Breast epithelium (tissue), 4 donors: ENCODE results near the gene SPIN1. TPM values are rescaled to one million over a fixed set of nuclear protein-coding genes. Genes with fewer than 3 reads are reported as not detected.

Experiments used
- DNase-seq, 2 donors: peaks; one replicate each; pipeline ENCODE4 v3.0.0-alpha.2; 2019; ENCODE audit warnings: low spot score in 2 of 2
- H3K27ac ChIP-seq, 2 donors: fragments of 200-600 bp; sonication (generic) in 1 of 2; one replicate each; pipeline ENCODE4 v1.5.1; 2016 to 2019; ENCODE audit warnings: mild to moderate bottlenecking in 1 of 2
- H3K27me3 ChIP-seq, 2 donors: fragments of 200-600 bp; sonication (generic) in 1 of 2; one replicate each; pipeline versions ENCODE4 v1.5.1 to v1.6.0; 2017 to 2019; ENCODE audit warnings: control low read depth in 1 of 2, mild to moderate bottlenecking in 1 of 2
- H3K36me3 ChIP-seq: fragments of 200-600 bp; one replicate; pipeline ENCODE4 v1.5.1; 2019
- H3K4me1 ChIP-seq, 2 donors: fragments of 200-600 bp; sonication (generic); one replicate each; pipeline ENCODE4 v1.5.1; 2016 to 2019; ENCODE audit warnings: control low read depth in 1 of 2
- H3K4me3 ChIP-seq, 3 donors: fragments of 200-600 bp; sonication (generic); 1 replicate in 2 of 3; 2 replicates in 1 of 3; pipeline ENCODE4 v1.5.1; 2016 to 2019; ENCODE audit warnings: mild to moderate bottlenecking in 3 of 3, moderate library complexity in 2 of 3
- H3K9me3 ChIP-seq, 2 donors: fragments of 200-600 bp; sonication (generic) in 1 of 2; one replicate each; pipeline ENCODE4 v1.5.1; 2016 to 2019; ENCODE audit warnings: control low read depth in 1 of 2
- CTCF ChIP-seq, 3 donors: fragments of 450-650 bp; IDR thresholded peaks; one replicate each; pipeline ENCODE4 v1.5.1; 2016 to 2017; ENCODE audit warnings: antibody characterized with exemption in 3 of 3, mild to moderate bottlenecking in 3 of 3, moderate library complexity in 3 of 3
- POLR2A ChIP-seq: fragments of 450-650 bp; IDR thresholded peaks from one replicate; pipeline ENCODE4 v1.6.1; 2016; ENCODE audit warnings: antibody characterized with exemption, mild to moderate bottlenecking, moderate library complexity
- POLR2AphosphoS5 ChIP-seq, 3 donors: sonication (generic); formaldehyde crosslinking; IDR thresholded peaks; one replicate each; pipeline ENCODE4 v1.6.1; 2017; ENCODE audit warnings: antibody characterized with exemption in 3 of 3
- intact Hi-C: fragments of 100-400 bp; cut with DNase I; formaldehyde crosslinking; loops from one replicate; pipeline ENCODE4 v1.15.1; 2023; ENCODE audit warnings: low total_unique reads
- total RNA-seq, 3 donors: library from RNA; depleted of rRNA; stranded (reverse); fragments of >200 nt; gene quantifications; one replicate each; pipeline ENCODE4 v1.1.0, GENCODE V29; 2016

Gene SPIN1
- total RNA-seq, 3 donors from 2014 or later: 71.8 to 125 (median 103) TPM

GRCh38 chr9:88406051-88406450, 17.8 kb downstream of the SPIN1 start:
- H3K4me3 ChIP-seq: no peak overlapping the region
- H3K27ac ChIP-seq: no peak overlapping the region
- no peaks in the 10 kb centered on the region for H3K4me1 ChIP-seq
- H3K36me3 ChIP-seq: no peaks in the 10 kb centered on the region
- H3K9me3 ChIP-seq: no peaks in the 10 kb centered on the region
- H3K27me3 ChIP-seq: no peaks in the 10 kb centered on the region
- TF ChIP-seq CTCF (IDR thresholded peaks at IDR 0.05) (no peak), POLR2A (no peak), POLR2AphosphoS5 (IDR thresholded peaks at IDR 0.05) (no peak)
- no peak for DNase-seq
- intact Hi-C loops: no loop called here

GRCh38 chr9:88411471-88411870, 23.2 kb downstream of the SPIN1 start:
- H3K9me3 ChIP-seq: peaks cover 9 to 16% of the 10 kb centered on the region in 2 donors
- H3K4me1 ChIP-seq: no peaks in the 10 kb centered on the region
- TF ChIP-seq POLR2A (no peak), POLR2AphosphoS5 (IDR thresholded peaks at IDR 0.05) (no peak), CTCF (IDR thresholded peaks at IDR 0.05) (no peak)
- intact Hi-C loops: no loop called here
- DNase-seq: no peak
- no peaks in the 10 kb centered on the region for H3K27me3 ChIP-seq
- no peak overlapping the region for H3K4me3 ChIP-seq
- H3K36me3 ChIP-seq: no peaks in the 10 kb centered on the region
- no peak overlapping the region for H3K27ac ChIP-seq

- no peak for TF ChIP-seq POLR2A
- no peak for TF ChIP-seq CTCF (IDR thresholded peaks at IDR 0.05)
- no peak for TF ChIP-seq POLR2AphosphoS5 (IDR thresholded peaks at IDR 0.05)
- intact Hi-C loops: no loop called here
- no peak for DNase-seq
- H3K27ac ChIP-seq: no peak overlapping the region
- H3K4me3 ChIP-seq: no peak overlapping the region
- H3K4me1 ChIP-seq: no peaks in the 10 kb centered on the region
- H3K36me3 ChIP-seq: no peaks in the 10 kb centered on the region
- no peaks in the 10 kb centered on the region for H3K27me3 ChIP-seq
- H3K9me3 ChIP-seq: peaks cover 14 to 28% of the 10 kb centered on the region in 2 donors
Observed at GRCh38 chr9:88414298-88414697, 26.1 kb downstream of the SPIN1 start.

- H3K9me3 ChIP-seq: peaks cover 22 to 37% of the 10 kb centered on the region in 2 donors
- H3K36me3 ChIP-seq: no peaks in the 10 kb centered on the region
- H3K27me3 ChIP-seq: no peaks in the 10 kb centered on the region
- TF ChIP-seq POLR2AphosphoS5 (IDR thresholded peaks at IDR 0.05) (no peak), CTCF (IDR thresholded peaks at IDR 0.05) (no peak), POLR2A (no peak)
- no peak overlapping the region for H3K4me3 ChIP-seq
- no peaks in the 10 kb centered on the region for H3K4me1 ChIP-seq
- H3K27ac ChIP-seq: no peak overlapping the region
- intact Hi-C loops: no loop called here
- no peak for DNase-seq
Observed at GRCh38 chr9:88418025-88418424, 29.8 kb downstream of the SPIN1 start.

- no peak for DNase-seq
- Histone ChIP-seq H3K9me3 (peaks cover 18 to 28% of the 10 kb centered on the region in 2 donors), H3K36me3 (no peaks in the 10 kb centered on the region), H3K4me1 (no peaks in the 10 kb centered on the region), H3K4me3 (no peak overlapping the region), H3K27me3 (no peaks in the 10 kb centered on the region), H3K27ac (no peak overlapping the region)
- intact Hi-C loops: no loop called here
- TF ChIP-seq CTCF (IDR thresholded peaks at IDR 0.05) (no peak), POLR2AphosphoS5 (IDR thresholded peaks at IDR 0.05) (no peak), POLR2A (no peak)
Observed at GRCh38 chr9:88418715-88419540, 30.7 kb downstream of the SPIN1 start.
